NCI-H524 treated with DMSO at 0.1 percent for 48 hours (cell line): ENCODE results near the gene ZNF883.

Source experiments
- DNase-seq: peaks from one replicate; lab custom pipeline; 2025; lab: John Stamatoyannopoulos, UW

ZNF883 gene

DNA sequence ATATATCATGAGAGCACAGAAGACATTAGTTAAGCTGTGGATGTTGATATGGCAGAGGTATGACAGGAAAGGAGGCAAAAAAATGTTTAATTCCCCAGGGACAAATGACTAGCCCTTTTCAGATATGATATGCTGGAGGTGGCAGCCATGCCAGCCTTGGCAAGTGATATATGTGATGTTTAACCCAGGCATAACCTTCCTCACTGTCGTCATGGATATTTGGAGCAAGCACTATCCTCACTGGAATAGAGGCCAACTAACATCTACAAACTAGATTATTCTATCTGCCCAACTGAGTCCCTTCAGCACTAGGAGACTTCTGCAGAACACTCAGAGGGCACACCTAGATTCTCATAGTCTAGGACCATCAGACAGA, 94.0 kb downstream of the ZNF883 start:
- no peak for DNase-seq

DNA sequence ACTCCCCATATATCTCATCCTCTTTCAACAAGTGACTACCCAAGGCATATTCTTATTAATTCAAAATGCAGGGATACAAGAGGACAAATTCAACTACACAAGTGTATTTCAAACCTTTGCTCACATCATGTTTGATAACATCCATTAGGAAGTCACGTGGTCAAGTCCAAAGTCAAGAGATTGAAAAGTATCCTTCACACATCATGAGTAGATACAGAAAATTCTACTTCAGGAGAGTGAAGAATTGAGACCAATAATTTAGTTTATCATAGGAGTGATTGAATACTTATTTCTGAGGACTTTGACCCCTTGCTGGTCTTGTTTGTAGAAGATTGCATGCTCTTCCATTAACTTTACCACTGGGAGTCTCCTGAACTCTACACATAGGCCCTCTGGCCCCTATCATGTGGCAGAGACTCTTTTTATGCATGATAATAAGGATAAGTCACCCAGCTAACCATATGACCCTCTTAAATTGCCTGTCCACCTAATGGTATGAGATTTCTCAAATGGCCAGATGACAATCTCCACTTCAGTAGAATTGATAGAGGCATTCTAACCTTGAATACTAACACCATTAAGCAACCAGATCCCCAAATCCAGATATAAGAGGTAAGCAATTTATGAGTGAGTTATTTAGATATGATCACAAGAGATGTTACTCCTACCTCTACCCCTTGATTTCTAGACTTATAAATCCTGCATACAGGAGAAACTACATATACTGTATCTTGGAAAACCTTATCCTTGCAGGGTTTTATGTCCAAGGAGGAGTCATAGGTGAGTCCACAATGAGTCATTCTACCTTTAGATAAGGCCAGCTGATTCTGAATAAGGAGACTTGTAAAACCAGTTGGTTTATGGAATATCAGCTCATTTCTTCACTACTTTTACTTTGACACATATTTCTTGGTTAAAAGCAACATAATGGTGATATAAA, 94.7 kb downstream of the ZNF883 start:
- no peak for DNase-seq

DNA sequence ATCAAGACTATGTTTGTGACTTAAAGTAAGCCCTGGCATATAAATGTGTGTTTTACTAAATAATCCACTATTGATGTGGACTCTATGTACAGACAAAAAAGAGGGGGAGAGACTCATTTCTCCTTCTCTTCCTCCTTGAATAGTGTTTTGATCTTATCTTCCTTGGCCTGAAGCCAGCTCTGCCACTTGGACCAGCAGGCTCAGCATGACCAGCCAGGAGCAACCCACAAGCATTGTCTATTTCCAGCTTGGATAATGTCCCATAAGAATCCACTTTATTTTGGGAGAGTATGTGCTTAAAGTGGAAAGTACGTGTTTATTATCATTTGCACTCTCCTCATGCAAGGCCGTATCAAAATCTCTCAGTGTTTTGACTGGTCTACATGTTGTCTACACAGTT, 97.5 kb downstream of the ZNF883 start:
- no peak for DNase-seq

DNA sequence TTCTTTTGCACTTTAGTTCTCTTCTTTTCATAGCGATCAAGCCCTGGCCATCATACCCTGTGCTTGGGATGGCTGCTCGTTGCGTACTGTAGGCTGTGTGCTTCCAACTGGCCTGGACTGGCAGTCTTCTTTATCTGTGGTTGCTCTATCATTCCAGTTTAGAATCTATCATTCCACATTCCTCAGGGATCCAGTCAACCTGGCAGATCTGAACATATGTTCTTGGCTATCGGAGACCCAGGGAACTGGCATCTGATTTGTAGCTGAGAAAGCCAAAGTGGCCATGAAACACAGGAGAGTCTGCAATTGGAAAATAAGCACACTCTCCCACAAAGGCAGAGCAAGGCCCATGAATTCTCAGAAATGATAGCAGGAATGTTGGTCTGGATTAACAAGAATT, 98.7 kb downstream of the ZNF883 start:
- DNase-seq: no peak

DNA sequence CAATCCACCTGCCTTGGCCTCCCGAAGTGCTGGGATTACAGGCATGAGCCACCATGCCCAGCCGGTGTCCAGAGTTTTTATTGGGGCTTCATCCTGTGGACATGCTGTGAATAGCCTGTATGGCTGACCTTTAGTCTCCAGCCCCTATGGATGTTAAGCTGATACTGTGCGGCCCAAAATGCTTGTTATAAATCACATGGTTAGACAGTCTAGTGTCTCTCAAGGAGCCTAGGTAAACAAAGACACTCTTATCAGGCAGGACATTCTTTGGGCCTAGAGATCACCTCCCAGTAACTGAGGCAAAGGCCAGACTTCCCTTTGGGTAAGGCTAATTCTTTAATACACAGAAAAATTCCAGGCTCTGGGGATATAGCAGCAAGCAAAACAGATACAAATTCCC, 99.4 kb downstream of the ZNF883 start:
- no peak for DNase-seq

DNA sequence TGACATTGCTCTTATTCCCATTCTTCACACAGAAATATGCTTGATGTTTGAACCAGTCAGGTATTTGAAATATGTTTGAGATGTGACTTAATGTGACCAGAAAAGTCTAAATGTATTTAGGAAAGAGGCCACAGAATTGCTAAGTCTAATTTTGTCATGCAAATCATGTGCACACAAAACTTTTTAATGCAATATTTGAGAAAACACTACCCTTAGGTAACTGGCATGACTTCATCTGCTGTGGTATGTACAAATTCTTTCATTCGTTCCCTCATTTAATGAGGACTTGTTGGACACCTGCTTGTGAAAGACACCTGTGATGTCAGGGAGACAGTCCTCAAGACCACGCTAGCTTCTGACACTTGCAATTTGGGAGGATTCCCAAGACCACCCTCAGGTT, 100.3 kb downstream of the ZNF883 start:
- DNase-seq: no peak
